PC-3 (cell line): ENCODE results near the gene ATP5IF1. TPM values are rescaled to one million over a fixed set of nuclear protein-coding genes. Genes with fewer than 3 reads are reported as not detected.

Experiments
- ATAC-seq: fragments of 200-7000 bp; cut with Tn5 transposase; 2 replicates; pipeline ENCODE4 v1.9.1; 2020; ENCODE audit warnings: mild to moderate bottlenecking, moderate library complexity
- BruUV-seq: library from RNA; stranded (reverse); fragments of 400-500 nt; replicated peaks from 2 replicates; lab custom pipeline; 2021; lab: Mats Ljungman, UMichigan
- CTCF ChIA-PET: fragments of 300-600 bp; sonication (Branson Sonifier 250); formaldehyde crosslinking; loops from one replicate; lab custom pipeline; 2022; ENCODE audit warnings: antibody characterized with exemption; lab: Charles Lee
- POLR2A ChIA-PET: fragments of 300-600 bp; sonication (Branson Sonifier 250); formaldehyde crosslinking; loops from one replicate; lab custom pipeline; 2022; ENCODE audit warnings: antibody characterized with exemption; ENCODE audit not compliant: unreplicated experiment; lab: Charles Lee
- DNase-seq: peaks from one replicate; pipeline ENCODE4 v3.0.0-alpha.2; 2015
- H2AFZ ChIP-seq: fragments of 300-600 bp; sonication (generic); 2 replicates; pipeline ENCODE4 v1.6.0; 2016; ENCODE audit warnings: antibody characterized with exemption, low read length
- H3F3A ChIP-seq: fragments of 300-600 bp; sonication (generic); one replicate; pipeline ENCODE4 v1.6.0; 2017; ENCODE audit warnings: antibody characterized with exemption, low read length, control low read depth, mild to moderate bottlenecking; ENCODE audit not compliant: unreplicated experiment
- H3K27ac ChIP-seq: fragments of 300-600 bp; sonication (generic); 2 replicates; pipeline ENCODE4 v1.5.1; 2016; ENCODE audit warnings: mild to moderate bottlenecking, low read length
- H3K27me3 ChIP-seq: fragments of 300-600 bp; sonication (generic); 2 replicates; pipeline ENCODE4 v1.6.1; 2016; ENCODE audit warnings: low read length, mixed read lengths
- H3K36me3 ChIP-seq: fragments of 300-600 bp; sonication (generic); 2 replicates; pipeline ENCODE4 v1.6.1; 2016; ENCODE audit warnings: low read depth, mixed run types, low read length, mixed read lengths
- H3K4me1 ChIP-seq: fragments of 300-600 bp; sonication (generic); 2 replicates; pipeline ENCODE4 v1.5.1; 2016; ENCODE audit warnings: low read length; ENCODE audit not compliant: insufficient read depth
- H3K4me2 ChIP-seq: fragments of 300-600 bp; sonication (generic); 2 replicates; pipeline ENCODE4 v1.6.0; 2016; ENCODE audit warnings: low read length
- H3K4me3 ChIP-seq: fragments of 300-600 bp; sonication (generic); 2 replicates; pipeline ENCODE4 v1.5.1; 2016; ENCODE audit warnings: mild to moderate bottlenecking, low read length, mixed read lengths
- H3K79me2 ChIP-seq: fragments of 300-600 bp; sonication (generic); 2 replicates; pipeline ENCODE4 v1.6.1; 2017; ENCODE audit warnings: low read length, mixed read lengths
- H3K9ac ChIP-seq: fragments of 300-600 bp; sonication (generic); 2 replicates; pipeline ENCODE4 v1.6.0; 2016; ENCODE audit warnings: mild to moderate bottlenecking, low read length
- H3K9me2 ChIP-seq: fragments of 300-600 bp; sonication (generic); replicated peaks from 2 replicates; pipeline ENCODE4 v1.6.1; 2016; ENCODE audit warnings: mixed run types, low read length, mixed read lengths
- H3K9me3 ChIP-seq: fragments of 300-600 bp; sonication (generic); 2 replicates; pipeline ENCODE4 v1.6.1; 2016; ENCODE audit warnings: low read length, mixed read lengths
- H4K20me1 ChIP-seq: fragments of 300-600 bp; sonication (generic); 2 replicates; pipeline ENCODE4 v1.6.1; 2016; ENCODE audit warnings: low read length, mixed read lengths
- EZH2 ChIP-seq: fragments of 300-600 bp; sonication (generic); IDR thresholded peaks from one replicate; pipeline ENCODE4 v1.6.1; 2017; ENCODE audit warnings: antibody characterized with exemption, mild to moderate bottlenecking, low read length; ENCODE audit not compliant: unreplicated experiment
- EZH2phosphoT487 ChIP-seq: fragments of 300-600 bp; sonication (generic); IDR thresholded peaks from 2 replicates; pipeline ENCODE4 v1.6.1; 2018; ENCODE audit warnings: mild to moderate bottlenecking, antibody characterized with exemption, low read length, borderline replicate concordance
- intact Hi-C: fragments of 100-400 bp; cut with micrococcal nuclease; formaldehyde crosslinking; loops from 2 replicates; pipeline ENCODE4 v1.9.0; 2023
- total RNA-seq: library from RNA; depleted of rRNA; stranded (reverse); fragments of >200 nt; gene quantifications from 2 replicates; pipeline ENCODE4 v1.2.3, GENCODE V29; 2014
- TF ChIP-seq, protein P1 (sequence below): fragments of 300-600 bp; sonication (generic); conservative IDR thresholded peaks from 2 replicates; pipeline ENCODE4 v1.5.1; 2017; ENCODE audit warnings: antibody characterized with exemption, low read depth, mild to moderate bottlenecking, low read length

ATP5IF1 gene
- total RNA-seq, 1 experiment from 2014 or later = 364 TPM

- ChIA-PET CTCF (interaction anchor here (0.6 kb wide), 1 partner anchor 59 kb away, joined by 3 read pairs; no protein-coding TSS in a partner anchor), POLR2A (no interaction called here)
- H4K20me1 ChIP-seq = no peaks in the 10 kb centered on the region
- no peaks in the 10 kb centered on the region for H3K4me1 ChIP-seq
- H3F3A ChIP-seq = no peaks in the 10 kb centered on the region
- intact Hi-C loops = no loop called here
- ATAC-seq = peak; percentile 27; the same call in 1 of the 2 replicates
- no peaks in the 10 kb centered on the region for H3K9me2 ChIP-seq
- H3K79me2 ChIP-seq = no peaks in the 10 kb centered on the region
- no peak overlapping the region for H3K4me3 ChIP-seq
- no peaks in the 10 kb centered on the region; the same call in 1 of the 2 replicates for H3K36me3 ChIP-seq
- H3K4me2 ChIP-seq = no peak overlapping the region
- no peaks in the 10 kb centered on the region for H3K27me3 ChIP-seq
- no TSS peak for BruUV-seq
- TF ChIP-seq, protein P1, sequence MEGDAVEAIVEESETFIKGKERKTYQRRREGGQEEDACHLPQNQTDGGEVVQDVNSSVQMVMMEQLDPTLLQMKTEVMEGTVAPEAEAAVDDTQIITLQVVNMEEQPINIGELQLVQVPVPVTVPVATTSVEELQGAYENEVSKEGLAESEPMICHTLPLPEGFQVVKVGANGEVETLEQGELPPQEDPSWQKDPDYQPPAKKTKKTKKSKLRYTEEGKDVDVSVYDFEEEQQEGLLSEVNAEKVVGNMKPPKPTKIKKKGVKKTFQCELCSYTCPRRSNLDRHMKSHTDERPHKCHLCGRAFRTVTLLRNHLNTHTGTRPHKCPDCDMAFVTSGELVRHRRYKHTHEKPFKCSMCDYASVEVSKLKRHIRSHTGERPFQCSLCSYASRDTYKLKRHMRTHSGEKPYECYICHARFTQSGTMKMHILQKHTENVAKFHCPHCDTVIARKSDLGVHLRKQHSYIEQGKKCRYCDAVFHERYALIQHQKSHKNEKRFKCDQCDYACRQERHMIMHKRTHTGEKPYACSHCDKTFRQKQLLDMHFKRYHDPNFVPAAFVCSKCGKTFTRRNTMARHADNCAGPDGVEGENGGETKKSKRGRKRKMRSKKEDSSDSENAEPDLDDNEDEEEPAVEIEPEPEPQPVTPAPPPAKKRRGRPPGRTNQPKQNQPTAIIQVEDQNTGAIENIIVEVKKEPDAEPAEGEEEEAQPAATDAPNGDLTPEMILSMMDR = no peak
- TF ChIP-seq EZH2 = no peak
- no peak for TF ChIP-seq EZH2phosphoT487
- no peaks in the 10 kb centered on the region for H3K9me3 ChIP-seq
- no peak overlapping the region for H3K27ac ChIP-seq
- H2AFZ ChIP-seq = no peak overlapping the region
- DNase-seq = no peak
- H3K9ac ChIP-seq = no peak overlapping the region
Measured at GRCh38 chr1:28280977-28281381, 45.1 kb downstream of the ATP5IF1 start.

GRCh38 chr1:28281608-28282425 lies 45.9 kb downstream of the ATP5IF1 start:
- TF ChIP-seq, protein P1 = no peak
- TF ChIP-seq EZH2phosphoT487 (no peak), EZH2 (no peak)
- Histone ChIP-seq H3K9me3 (no peaks in the 10 kb centered on the region), H3K27me3 (no peaks in the 10 kb centered on the region), H3K9me2 (no peaks in the 10 kb centered on the region), H3K9ac (no peak overlapping the region), H3K4me2 (no peak overlapping the region), H3F3A (no peaks in the 10 kb centered on the region), H3K4me3 (no peak overlapping the region), H2AFZ (no peak overlapping the region), H3K4me1 (no peaks in the 10 kb centered on the region), H3K27ac (no peak overlapping the region), H3K79me2 (no peaks in the 10 kb centered on the region), H4K20me1 (no peaks in the 10 kb centered on the region), H3K36me3 (no peaks in the 10 kb centered on the region; the same call in 1 of the 2 replicates)
- POLR2A ChIA-PET = no interaction called here
- BruUV-seq = no TSS peak
- CTCF ChIA-PET = no interaction called here
- intact Hi-C loops = no loop called here
- DNase-seq = no peak
- no peak for ATAC-seq
